ENCODE results near the gene DAP3. TPM values are rescaled to one million over a fixed set of nuclear protein-coding genes. Genes with fewer than 3 reads are reported as not detected.
"Not testable (repeated sequence)": the region's sequence is repeated elsewhere in the genome, so short reads cannot be mapped to it uniquely, and the experiment has no call there.

Gene DAP3
- total RNA-seq, 4 donors from 2014 or later, result 158 to 204 (median 186) TPM

- H3K27me3 ChIP-seq; H3K9me3 ChIP-seq; H3K36me3 ChIP-seq; in situ Hi-C loops (cut with MboI; ENCODE audit: low sequenced_read_pairs in 4 of 4); H3K4me1 ChIP-seq: not testable (repeated sequence)
- Histone ChIP-seq H3K4me3 (peak overlapping the region; percentile 58 to 78 (median 76)), H3K27ac (peak overlapping the region; percentile 69 to 84 (median 75))
- TF ChIP-seq, protein P1, sequence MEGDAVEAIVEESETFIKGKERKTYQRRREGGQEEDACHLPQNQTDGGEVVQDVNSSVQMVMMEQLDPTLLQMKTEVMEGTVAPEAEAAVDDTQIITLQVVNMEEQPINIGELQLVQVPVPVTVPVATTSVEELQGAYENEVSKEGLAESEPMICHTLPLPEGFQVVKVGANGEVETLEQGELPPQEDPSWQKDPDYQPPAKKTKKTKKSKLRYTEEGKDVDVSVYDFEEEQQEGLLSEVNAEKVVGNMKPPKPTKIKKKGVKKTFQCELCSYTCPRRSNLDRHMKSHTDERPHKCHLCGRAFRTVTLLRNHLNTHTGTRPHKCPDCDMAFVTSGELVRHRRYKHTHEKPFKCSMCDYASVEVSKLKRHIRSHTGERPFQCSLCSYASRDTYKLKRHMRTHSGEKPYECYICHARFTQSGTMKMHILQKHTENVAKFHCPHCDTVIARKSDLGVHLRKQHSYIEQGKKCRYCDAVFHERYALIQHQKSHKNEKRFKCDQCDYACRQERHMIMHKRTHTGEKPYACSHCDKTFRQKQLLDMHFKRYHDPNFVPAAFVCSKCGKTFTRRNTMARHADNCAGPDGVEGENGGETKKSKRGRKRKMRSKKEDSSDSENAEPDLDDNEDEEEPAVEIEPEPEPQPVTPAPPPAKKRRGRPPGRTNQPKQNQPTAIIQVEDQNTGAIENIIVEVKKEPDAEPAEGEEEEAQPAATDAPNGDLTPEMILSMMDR (IDR thresholded peaks at IDR 0.05 in 4 of 5, conservative IDR thresholded peaks at IDR 0.05 in 1 of 5), result peak in 1 of 5 experiments; percentile 18
- peak; percentile 36 to 40 for TF ChIP-seq POLR2A (IDR thresholded peaks at IDR 0.05)
- intact Hi-C loops (cut with DNase I; ENCODE audit: low total_unique reads), result loop anchor here (2.0 kb wide), 1 partner anchor 165 kb away; the partner anchor contains the start of gene RIT1
- DNase-seq (peak; percentile 95), ATAC-seq (peak; percentile 99)
Measured at GRCh38 chr1:155745284-155746228, 56.7 kb downstream of the DAP3 start.

GRCh38 chr1:155747586-155747985, 58.7 kb downstream of the DAP3 start:
- not testable (repeated sequence) for ATAC-seq, H3K4me1 ChIP-seq

DNA sequence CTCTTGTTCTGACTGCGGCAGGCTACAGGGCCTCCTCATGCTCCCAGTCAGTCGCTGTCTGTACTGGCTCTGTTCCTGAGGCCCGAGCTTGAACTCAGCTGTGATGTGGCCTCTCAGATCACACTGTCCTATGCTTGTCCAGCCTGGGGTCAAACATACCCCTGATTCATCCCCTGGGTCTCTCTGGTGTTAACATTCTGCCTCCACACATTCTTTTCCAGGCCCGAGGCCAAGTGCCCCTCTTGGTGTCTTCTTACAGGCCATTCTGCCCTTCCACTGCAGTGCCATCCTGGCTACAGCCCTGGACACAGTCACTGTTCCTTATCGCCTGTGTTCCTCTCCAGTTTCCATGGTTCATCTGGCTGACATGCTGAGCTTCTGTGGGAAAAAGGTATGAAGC, 59.2 kb downstream of the DAP3 start:
- H3K27me3 ChIP-seq; H3K9me3 ChIP-seq; intact Hi-C loops (cut with DNase I; ENCODE audit: low total_unique reads); ATAC-seq; in situ Hi-C loops (cut with MboI; ENCODE audit: low sequenced_read_pairs in 4 of 4); H3K4me3 ChIP-seq; H3K4me1 ChIP-seq; H3K27ac ChIP-seq; DNase-seq: not testable (repeated sequence)
- H3K36me3 ChIP-seq, result peaks cover 0 to 31% of the 10 kb centered on the region in 2 donors

More at GRCh38 chr1:155747586-155747985, 58.7 kb downstream of the DAP3 start:
- in situ Hi-C loops (cut with MboI; ENCODE audit: low sequenced_read_pairs in 4 of 4); H3K9me3 ChIP-seq; DNase-seq; H3K27ac ChIP-seq; intact Hi-C loops (cut with DNase I; ENCODE audit: low total_unique reads); H3K27me3 ChIP-seq; H3K4me3 ChIP-seq: not testable (repeated sequence)
- peaks cover 0 to 26% of the 10 kb centered on the region in 2 donors for H3K36me3 ChIP-seq

DNA sequence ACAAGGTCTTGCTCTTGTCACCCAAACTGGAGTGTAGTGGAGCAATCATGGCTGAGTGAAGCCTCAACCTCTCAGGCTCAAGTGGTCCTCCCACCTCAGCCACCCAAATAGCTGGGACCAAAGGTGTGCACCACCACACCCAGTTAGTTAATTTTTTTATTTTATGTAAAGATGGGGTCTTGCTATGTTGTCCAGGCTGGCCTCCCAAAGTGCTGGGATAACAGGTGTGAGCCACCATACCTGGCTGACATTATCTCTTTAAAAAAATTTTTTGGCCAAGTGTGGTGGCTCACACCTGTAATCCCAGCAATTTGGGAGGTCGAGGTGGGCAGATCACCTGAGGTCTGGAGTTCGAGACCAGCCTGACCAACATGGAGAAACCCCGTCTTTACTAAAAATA, 70.1 kb downstream of the DAP3 start:
- H3K4me3 ChIP-seq; H3K4me1 ChIP-seq; DNase-seq; H3K27me3 ChIP-seq; H3K9me3 ChIP-seq; H3K27ac ChIP-seq; intact Hi-C loops (cut with DNase I; ENCODE audit: low total_unique reads); in situ Hi-C loops (cut with MboI; ENCODE audit: low sequenced_read_pairs in 4 of 4); ATAC-seq: not testable (repeated sequence)
- H3K36me3 ChIP-seq, result peaks cover 5 to 90% of the 10 kb centered on the region in 2 donors

- TF ChIP-seq, protein P1 (IDR thresholded peaks at IDR 0.05 in 4 of 5, conservative IDR thresholded peaks at IDR 0.05 in 1 of 5), result no peak
- no peak for TF ChIP-seq POLR2A (IDR thresholded peaks at IDR 0.05)
- no peak overlapping the region for H3K4me3 ChIP-seq
- H3K4me1 ChIP-seq, result no peaks in the 10 kb centered on the region
- intact Hi-C loops (cut with DNase I; ENCODE audit: low total_unique reads) (no loop called here), in situ Hi-C loops (cut with MboI; ENCODE audit: low sequenced_read_pairs in 4 of 4) (no loop called here)
- H3K27ac ChIP-seq, result no peak overlapping the region
- no peak for ATAC-seq
- H3K27me3 ChIP-seq, result no peaks in the 10 kb centered on the region
- H3K36me3 ChIP-seq, result peaks cover 5 to 88% of the 10 kb centered on the region in 2 donors
- no peak for DNase-seq
- H3K9me3 ChIP-seq, result no peaks in the 10 kb centered on the region
Measured at GRCh38 chr1:155759966-155760630, 71.2 kb downstream of the DAP3 start.

Measured in gastrocnemius medialis (tissue), 4 donors.